AG04450 (cell line): Measurements from ENCODE around the gene STIM1. TPM values are rescaled to one million over a fixed set of nuclear protein-coding genes. Genes with fewer than 3 reads are reported as not detected.
"Not testable (repeated sequence)": the region's sequence is repeated elsewhere in the genome, so short reads cannot be mapped to it uniquely, and the experiment has no call there.

ENCODE experiments used
- CTCF ChIA-PET: fragments of 300-600, 350-600 bp; formaldehyde crosslinking; extraction: SDS; loops from one replicate; lab custom pipeline; 2022; ENCODE audit warnings: antibody characterized with exemption, inconsistent platforms; lab: Charles Lee
- POLR2A ChIA-PET: fragments of 350-600 bp; formaldehyde crosslinking; extraction: SDS; loops from one replicate; lab custom pipeline; 2021; ENCODE audit warnings: antibody characterized with exemption, inconsistent platforms; lab: Yijun Ruan, JAX
- DNase-seq: peaks from one replicate; pipeline ENCODE4 v3.0.0-alpha.2; 2011; ENCODE audit warnings: low read depth, low spot score
- H3K27ac ChIP-seq: one replicate; pipeline ENCODE4 v1.5.1; 2012; ENCODE audit warnings: low read depth, low read length, control low read depth
- H3K27me3 ChIP-seq: one replicate; pipeline ENCODE4 v1.6.0; 2012; ENCODE audit warnings: low read length; ENCODE audit not compliant: control insufficient read depth, insufficient read depth
- H3K4me3 ChIP-seq: 2 replicates; pipeline ENCODE4 v1.5.1; 2011; ENCODE audit warnings: mild to moderate bottlenecking, low read depth, low read length, control low read depth
- H3K9me3 ChIP-seq: 2 replicates; pipeline ENCODE4 v1.5.1; 2012; ENCODE audit warnings: low read length; ENCODE audit not compliant: control insufficient read depth, insufficient read depth
- polyA plus RNA-seq: library from polyadenylated mRNA; depleted of rRNA; stranded (reverse); fragments of >200 nt; gene quantifications from 2 replicates; pipeline ENCODE4 v1.2.3, GENCODE V29; 2011
- TF ChIP-seq, protein P1 (sequence below): IDR thresholded peaks from 2 replicates; pipeline ENCODE4 v1.5.1; 2011; ENCODE audit warnings: low read depth, low read length, control low read depth, inconsistent platforms

Gene STIM1
- polyA plus RNA-seq, 1 experiment: 23.4 TPM

DNA sequence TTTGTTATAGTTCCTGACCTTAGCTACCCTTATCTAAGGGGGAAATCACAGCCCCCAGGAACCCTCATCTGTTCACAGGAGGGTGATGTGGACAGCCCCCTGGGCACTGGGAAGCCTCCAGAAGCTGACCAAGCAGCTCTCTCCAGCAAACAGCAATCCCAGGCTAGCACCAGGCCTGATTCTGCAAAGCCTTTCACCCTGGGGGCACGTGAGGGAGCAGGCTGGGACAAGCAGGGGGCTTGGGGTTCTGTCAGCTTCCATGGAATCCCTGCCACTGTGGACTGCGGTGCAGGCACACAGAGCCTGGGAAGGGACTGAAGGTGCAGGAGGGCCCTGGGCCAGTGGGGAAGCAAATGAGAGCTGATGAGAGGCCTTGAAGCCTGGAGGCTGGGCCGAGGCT lies 45.0 kb upstream of the STIM1 start:
- H3K9me3 ChIP-seq: no peaks in the 10 kb centered on the region
- no peak overlapping the region for H3K4me3 ChIP-seq
- H3K27ac ChIP-seq: no peak overlapping the region
- ChIA-PET POLR2A (no interaction called here), CTCF (interaction anchor here (3.4 kb wide), 1 partner anchor 31 kb away, joined by 17 read pairs; no protein-coding TSS in a partner anchor)
- H3K27me3 ChIP-seq: no peaks in the 10 kb centered on the region
- DNase-seq: no peak
- TF ChIP-seq, protein P1, sequence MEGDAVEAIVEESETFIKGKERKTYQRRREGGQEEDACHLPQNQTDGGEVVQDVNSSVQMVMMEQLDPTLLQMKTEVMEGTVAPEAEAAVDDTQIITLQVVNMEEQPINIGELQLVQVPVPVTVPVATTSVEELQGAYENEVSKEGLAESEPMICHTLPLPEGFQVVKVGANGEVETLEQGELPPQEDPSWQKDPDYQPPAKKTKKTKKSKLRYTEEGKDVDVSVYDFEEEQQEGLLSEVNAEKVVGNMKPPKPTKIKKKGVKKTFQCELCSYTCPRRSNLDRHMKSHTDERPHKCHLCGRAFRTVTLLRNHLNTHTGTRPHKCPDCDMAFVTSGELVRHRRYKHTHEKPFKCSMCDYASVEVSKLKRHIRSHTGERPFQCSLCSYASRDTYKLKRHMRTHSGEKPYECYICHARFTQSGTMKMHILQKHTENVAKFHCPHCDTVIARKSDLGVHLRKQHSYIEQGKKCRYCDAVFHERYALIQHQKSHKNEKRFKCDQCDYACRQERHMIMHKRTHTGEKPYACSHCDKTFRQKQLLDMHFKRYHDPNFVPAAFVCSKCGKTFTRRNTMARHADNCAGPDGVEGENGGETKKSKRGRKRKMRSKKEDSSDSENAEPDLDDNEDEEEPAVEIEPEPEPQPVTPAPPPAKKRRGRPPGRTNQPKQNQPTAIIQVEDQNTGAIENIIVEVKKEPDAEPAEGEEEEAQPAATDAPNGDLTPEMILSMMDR: no peak

GRCh38 chr11:3810951-3811350 lies 44.5 kb upstream of the STIM1 start:
- H3K27ac ChIP-seq: no peak overlapping the region
- DNase-seq: no peak
- TF ChIP-seq, protein P1: no peak
- H3K27me3 ChIP-seq: no peaks in the 10 kb centered on the region
- ChIA-PET POLR2A (no interaction called here), CTCF (interaction anchor here (0.6 kb wide), 1 partner anchor 20 kb away, joined by 3 read pairs; no protein-coding TSS in a partner anchor)
- H3K9me3 ChIP-seq: no peaks in the 10 kb centered on the region
- no peak overlapping the region for H3K4me3 ChIP-seq

DNA sequence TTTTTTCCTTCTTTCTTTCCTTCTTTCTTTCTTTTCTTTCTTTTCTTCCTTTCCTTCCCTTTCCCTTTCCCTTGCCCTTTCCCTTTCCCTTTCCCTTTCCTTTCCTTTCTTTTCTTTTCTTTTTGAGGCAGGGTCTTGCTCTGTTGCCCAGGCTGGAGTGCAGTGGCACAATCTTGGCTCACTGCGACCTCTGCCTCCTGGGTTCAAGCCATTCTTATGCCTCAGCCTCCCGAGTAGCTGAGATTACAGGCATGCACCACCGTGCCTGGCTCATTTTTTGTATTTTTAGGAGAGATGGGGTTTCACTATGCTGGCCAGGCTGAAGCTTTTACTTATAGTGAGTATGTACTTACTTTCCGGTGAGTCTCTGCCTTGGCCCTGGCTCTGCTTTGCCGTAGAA lies 40.6 kb upstream of the STIM1 start:
- CTCF ChIA-PET, H3K4me3 ChIP-seq, POLR2A ChIA-PET, H3K27me3 ChIP-seq, H3K27ac ChIP-seq, DNase-seq, H3K9me3 ChIP-seq: not testable (repeated sequence)

GRCh38 chr11:3815845-3816244 lies 39.6 kb upstream of the STIM1 start:
- TF ChIP-seq, protein P1: no peak
- H3K9me3 ChIP-seq: no peaks in the 10 kb centered on the region
- H3K27me3 ChIP-seq: no peaks in the 10 kb centered on the region
- ChIA-PET CTCF (interaction anchor here (0.7 to 1.2 kb wide), 2 partner anchors 9 to 26 kb away, joined by 3 to 11 read pairs; no protein-coding TSS in a partner anchor), POLR2A (no interaction called here)
- no peak for DNase-seq
- H3K27ac ChIP-seq: no peak overlapping the region
- H3K4me3 ChIP-seq: no peak overlapping the region

DNA sequence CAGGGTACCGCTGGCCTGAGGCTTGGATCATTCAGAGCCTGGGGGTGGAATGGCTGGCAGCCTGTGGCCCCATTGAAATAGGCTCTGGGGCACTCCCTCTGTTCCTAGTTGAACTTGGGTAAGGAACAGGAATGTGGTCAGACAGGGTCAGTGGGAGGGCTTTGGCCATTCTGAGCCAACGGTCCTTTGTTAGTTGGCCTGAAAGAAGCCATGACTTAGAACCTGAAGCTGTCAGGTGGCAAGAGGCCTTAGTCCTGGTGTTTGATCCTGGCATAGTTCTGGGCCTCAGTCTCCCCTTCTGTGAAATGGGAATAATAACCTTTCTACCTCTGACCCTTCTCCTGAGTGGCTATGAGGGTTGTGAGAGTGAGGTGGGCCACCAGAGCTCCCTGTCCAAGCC lies 38.8 kb upstream of the STIM1 start:
- Histone ChIP-seq H3K27ac (no peak overlapping the region), H3K27me3 (no peaks in the 10 kb centered on the region), H3K4me3 (no peak overlapping the region), H3K9me3 (no peaks in the 10 kb centered on the region)
- TF ChIP-seq, protein P1: no peak
- POLR2A ChIA-PET: no interaction called here
- DNase-seq: no peak
- CTCF ChIA-PET: interaction anchor here (1.2 kb wide), 1 partner anchor 9 kb away, joined by 11 read pairs; no protein-coding TSS in a partner anchor
